Measurements from ENCODE around the gene USP7.
"Not testable (repeated sequence)": the region's sequence is repeated elsewhere in the genome, so short reads cannot be mapped to it uniquely, and the experiment has no call there.

The USP7 gene

GRCh38 chr16:8874388-8874787, 89.3 kb downstream of the USP7 start:
- DNase-seq = no peak

- not testable (repeated sequence) for DNase-seq
Observed at GRCh38 chr16:8873866-8874195, 89.9 kb downstream of the USP7 start.

- no peak for DNase-seq
Observed at GRCh38 chr16:8872967-8873865, 90.5 kb downstream of the USP7 start.

GRCh38 chr16:8872071-8872470, 91.6 kb downstream of the USP7 start:
- no peak for DNase-seq

- DNase-seq = not testable (repeated sequence)
Observed at GRCh38 chr16:8869988-8870241, 93.8 kb downstream of the USP7 start.

GRCh38 chr16:8869212-8869987, 94.3 kb downstream of the USP7 start:
- no peak for DNase-seq

- peak; percentile 98 for DNase-seq
Observed at GRCh38 chr16:8868416-8869211, 95.1 kb downstream of the USP7 start, which contains the start of gene CARHSP1. CARHSP1 (minus strand) TSS chr16:8869006; CDS start chr16:8859328, 9,678 bp downstream.

- no peak for DNase-seq
Observed at GRCh38 chr16:8867932-8868415, 95.7 kb downstream of the USP7 start.

GRCh38 chr16:8867216-8867931, 96.3 kb downstream of the USP7 start:
- peak; percentile 31 for DNase-seq

- DNase-seq = no peak
Observed at GRCh38 chr16:8866884-8867215, 96.9 kb downstream of the USP7 start.

- DNase-seq = no peak
Observed at GRCh38 chr16:8866118-8866883, 97.4 kb downstream of the USP7 start.

GRCh38 chr16:8865145-8865882, 98.4 kb downstream of the USP7 start:
- no peak for DNase-seq

- no peak for DNase-seq
Observed at GRCh38 chr16:8864480-8865110, 99.1 kb downstream of the USP7 start.

GRCh38 chr16:8863594-8864424, 99.9 kb downstream of the USP7 start:
- no peak for DNase-seq

- no peak for DNase-seq
Observed at GRCh38 chr16:8862309-8863130, 101.2 kb downstream of the USP7 start.

GRCh38 chr16:8861563-8862308, 102.0 kb downstream of the USP7 start:
- DNase-seq = peak; percentile 39

GRCh38 chr16:8859913-8860881, 103.5 kb downstream of the USP7 start:
- DNase-seq = no peak
